Liver (tissue), 9 donors: ENCODE data around the gene ASB5. TPM values are rescaled to one million over a fixed set of nuclear protein-coding genes. Genes with fewer than 3 reads are reported as not detected.

Experiments
- DNase-seq: peaks from one replicate; pipeline ENCODE4 v3.0.0-alpha.2; 2017; ENCODE audit warnings: low spot score
- H3K27ac ChIP-seq, 2 donors: one replicate each; pipeline ENCODE4 v1.7.0; 2013; ENCODE audit warnings: inconsistent platforms in 2 of 2, low read length in 2 of 2, control low read depth in 1 of 2, low read depth in 1 of 2, mild to moderate bottlenecking in 1 of 2
- H3K27me3 ChIP-seq, 4 donors: one replicate each; pipeline versions ENCODE4 v1.6.1 to v1.7.0; 2013; ENCODE audit warnings: low read length in 3 of 4, inconsistent platforms in 1 of 4, mild to moderate bottlenecking in 1 of 4, moderate library complexity in 1 of 4; ENCODE audit not compliant: control insufficient read depth in 4 of 4, insufficient read depth in 4 of 4
- H3K36me3 ChIP-seq, 4 donors: one replicate each; pipeline versions ENCODE4 v1.6.1 to v1.7.0; 2013; ENCODE audit warnings: low read length in 3 of 4, mild to moderate bottlenecking in 3 of 4, low read depth in 1 of 4, moderate library complexity in 1 of 4; ENCODE audit not compliant: control insufficient read depth in 4 of 4, insufficient read depth in 3 of 4
- H3K4me1 ChIP-seq, 4 donors: one replicate each; pipeline versions ENCODE4 v1.6.1 to v1.7.0; 2013; ENCODE audit warnings: low read length in 3 of 4, mild to moderate bottlenecking in 3 of 4, moderate library complexity in 1 of 4; ENCODE audit not compliant: control insufficient read depth in 4 of 4, insufficient read depth in 4 of 4
- H3K4me3 ChIP-seq, 3 donors: one replicate each; pipeline versions ENCODE4 v1.6.1 to v1.7.0; 2013; ENCODE audit warnings: low read length in 3 of 3, control low read depth in 1 of 3, low read depth in 1 of 3, mild to moderate bottlenecking in 1 of 3
- H3K9ac ChIP-seq, 2 donors: one replicate each; pipeline ENCODE4 v1.7.0; 2013; ENCODE audit warnings: low read length in 2 of 2, mild to moderate bottlenecking in 2 of 2, moderate library complexity in 2 of 2, control low read depth in 1 of 2, low read depth in 1 of 2
- H3K9me3 ChIP-seq, 4 donors: one replicate each; pipeline versions ENCODE4 v1.6.1 to v1.7.0; 2013; ENCODE audit warnings: low read length in 3 of 4; ENCODE audit not compliant: control insufficient read depth in 4 of 4
- EGR1 ChIP-seq, 2 donors: IDR thresholded peaks; 2 replicates each; pipeline ENCODE4 v1.6.1; 2016 to 2018; ENCODE audit warnings: antibody characterized with exemption in 2 of 2, low read depth in 2 of 2
- FOXA1 ChIP-seq: IDR thresholded peaks from 2 replicates; pipeline ENCODE4 v1.6.1; 2016; ENCODE audit warnings: antibody characterized with exemption
- FOXA2 ChIP-seq: IDR thresholded peaks from 2 replicates; pipeline ENCODE4 v1.6.1; 2016; ENCODE audit warnings: antibody characterized with exemption
- GABPA ChIP-seq, 2 donors: IDR thresholded peaks in 1 of 2; conservative IDR thresholded peaks in 1 of 2; 2 replicates each; pipeline ENCODE4 v1.6.1; 2016; ENCODE audit warnings: antibody characterized with exemption in 2 of 2, mild to moderate bottlenecking in 1 of 2, moderate library complexity in 1 of 2
- HNF4A ChIP-seq, 2 donors: conservative IDR thresholded peaks; 2 replicates each; pipeline ENCODE4 v1.6.1; 2016; ENCODE audit warnings: antibody characterized with exemption in 2 of 2, mild to moderate bottlenecking in 2 of 2
- NR2F2 ChIP-seq: IDR thresholded peaks from 2 replicates; pipeline ENCODE4 v1.6.1; 2016; ENCODE audit warnings: antibody characterized with exemption
- RAD21 ChIP-seq, 2 donors: IDR thresholded peaks; 2 replicates each; pipeline ENCODE4 v1.6.1; 2016; ENCODE audit warnings: antibody characterized with exemption in 2 of 2, mild to moderate bottlenecking in 2 of 2
- RXRA ChIP-seq, 2 donors: IDR thresholded peaks; 2 replicates each; pipeline ENCODE4 v1.6.1; 2017 to 2018; ENCODE audit warnings: antibody characterized with exemption in 2 of 2, mild to moderate bottlenecking in 1 of 2
- SP1 ChIP-seq: IDR thresholded peaks from 2 replicates; pipeline ENCODE4 v1.6.1; 2018; ENCODE audit warnings: antibody characterized with exemption, mild to moderate bottlenecking
- TAF1 ChIP-seq: conservative IDR thresholded peaks from 2 replicates; pipeline ENCODE4 v1.6.1; 2016; ENCODE audit warnings: antibody characterized with exemption, mild to moderate bottlenecking
- YY1 ChIP-seq: IDR thresholded peaks from 2 replicates; pipeline ENCODE4 v1.6.1; 2016; ENCODE audit warnings: antibody characterized with exemption, mild to moderate bottlenecking
- WGBS: extraction: QIAGEN DNeasy Blood & Tissue Kit; methylation state at CpG from one replicate; pipeline ENCODE4 v1.1.7; 2013; 5-methylcytosine and 5-hydroxymethylcytosine counted together
- polyA plus RNA-seq, 2 donors: library from polyadenylated mRNA; stranded (reverse) in 1 of 2; unstranded in 1 of 2; fragments of 200-250 nt in 1 of 2; fragments of >200 nt in 1 of 2; fragmentation: Nextera tagmentation in 1 of 2; extraction: Ambion mirVana in 1 of 2; gene quantifications; one replicate each; pipeline versions ENCODE4 v1.2.1 to v1.2.3, GENCODE V29; 2013 to 2015
- total RNA-seq, 2 donors: library from RNA; depleted of rRNA; stranded (reverse); fragments of >200 nt; gene quantifications; one replicate each; pipeline ENCODE4 v1.2.3, GENCODE V29; 2014
- TF ChIP-seq, protein P1 (sequence below): IDR thresholded peaks from 2 replicates; pipeline ENCODE4 v1.6.1; 2016; ENCODE audit warnings: antibody characterized with exemption
- TF ChIP-seq, protein P2 (sequence below): IDR thresholded peaks from 2 replicates; pipeline ENCODE4 v1.6.1; 2016; ENCODE audit warnings: antibody characterized with exemption, mild to moderate bottlenecking
- TF ChIP-seq, protein P3 (sequence below): IDR thresholded peaks from 2 replicates; pipeline ENCODE4 v1.6.1; 2016; ENCODE audit warnings: antibody characterized with exemption
- TF ChIP-seq, protein P4 (sequence below): fragments of 150-350 bp; IDR thresholded peaks from 2 replicates; pipeline ENCODE4 v1.5.1; 2017; ENCODE audit warnings: improper control_type of control experiment, low read depth, low read length; ENCODE audit not compliant: missing input control
- TF ChIP-seq, protein P5 (sequence below): IDR thresholded peaks from 2 replicates; pipeline ENCODE4 v1.6.1; 2016; ENCODE audit warnings: antibody characterized with exemption
- donor health status: healthy.
- donor health status: healthy.
- donor health status: healthy.
- donor health status: healthy.
- donor health status: healthy.

The ASB5 gene
- total and polyA plus RNA-seq, 4 donors = 0.05 TPM; not detected in 3

DNA sequence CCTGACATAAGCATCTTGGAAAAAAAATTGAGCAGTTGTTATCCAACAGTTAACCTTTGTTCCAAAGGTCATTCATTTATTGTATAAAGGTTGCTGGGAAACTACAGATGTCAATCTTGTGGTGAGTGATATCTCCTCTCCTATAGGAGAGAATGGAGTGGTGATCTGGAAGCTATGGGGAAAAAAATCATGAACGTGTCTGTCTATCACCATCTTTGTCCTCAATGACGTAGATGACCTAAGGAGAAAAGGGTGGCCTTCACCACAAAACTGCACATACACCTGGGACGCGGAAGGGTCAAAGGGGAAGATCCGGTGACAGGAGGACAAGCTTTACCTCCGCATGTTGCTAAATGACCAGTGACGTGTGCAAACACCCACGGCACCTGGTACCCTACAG, 27.3 kb downstream of the ASB5 start:
- DNase-seq = no peak
- TF ChIP-seq, protein P1, sequence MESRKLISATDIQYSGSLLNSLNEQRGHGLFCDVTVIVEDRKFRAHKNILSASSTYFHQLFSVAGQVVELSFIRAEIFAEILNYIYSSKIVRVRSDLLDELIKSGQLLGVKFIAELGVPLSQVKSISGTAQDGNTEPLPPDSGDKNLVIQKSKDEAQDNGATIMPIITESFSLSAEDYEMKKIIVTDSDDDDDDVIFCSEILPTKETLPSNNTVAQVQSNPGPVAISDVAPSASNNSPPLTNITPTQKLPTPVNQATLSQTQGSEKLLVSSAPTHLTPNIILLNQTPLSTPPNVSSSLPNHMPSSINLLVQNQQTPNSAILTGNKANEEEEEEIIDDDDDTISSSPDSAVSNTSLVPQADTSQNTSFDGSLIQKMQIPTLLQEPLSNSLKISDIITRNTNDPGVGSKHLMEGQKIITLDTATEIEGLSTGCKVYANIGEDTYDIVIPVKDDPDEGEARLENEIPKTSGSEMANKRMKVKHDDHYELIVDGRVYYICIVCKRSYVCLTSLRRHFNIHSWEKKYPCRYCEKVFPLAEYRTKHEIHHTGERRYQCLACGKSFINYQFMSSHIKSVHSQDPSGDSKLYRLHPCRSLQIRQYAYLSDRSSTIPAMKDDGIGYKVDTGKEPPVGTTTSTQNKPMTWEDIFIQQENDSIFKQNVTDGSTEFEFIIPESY = no peak
- no peak for TF ChIP-seq GABPA (IDR thresholded peaks at IDR 0.05 in 1 of 2, conservative IDR thresholded peaks at IDR 0.05 in 1 of 2)
- no peak for TF ChIP-seq RXRA (IDR thresholded peaks at IDR 0.05)
- TF ChIP-seq, protein P2, sequence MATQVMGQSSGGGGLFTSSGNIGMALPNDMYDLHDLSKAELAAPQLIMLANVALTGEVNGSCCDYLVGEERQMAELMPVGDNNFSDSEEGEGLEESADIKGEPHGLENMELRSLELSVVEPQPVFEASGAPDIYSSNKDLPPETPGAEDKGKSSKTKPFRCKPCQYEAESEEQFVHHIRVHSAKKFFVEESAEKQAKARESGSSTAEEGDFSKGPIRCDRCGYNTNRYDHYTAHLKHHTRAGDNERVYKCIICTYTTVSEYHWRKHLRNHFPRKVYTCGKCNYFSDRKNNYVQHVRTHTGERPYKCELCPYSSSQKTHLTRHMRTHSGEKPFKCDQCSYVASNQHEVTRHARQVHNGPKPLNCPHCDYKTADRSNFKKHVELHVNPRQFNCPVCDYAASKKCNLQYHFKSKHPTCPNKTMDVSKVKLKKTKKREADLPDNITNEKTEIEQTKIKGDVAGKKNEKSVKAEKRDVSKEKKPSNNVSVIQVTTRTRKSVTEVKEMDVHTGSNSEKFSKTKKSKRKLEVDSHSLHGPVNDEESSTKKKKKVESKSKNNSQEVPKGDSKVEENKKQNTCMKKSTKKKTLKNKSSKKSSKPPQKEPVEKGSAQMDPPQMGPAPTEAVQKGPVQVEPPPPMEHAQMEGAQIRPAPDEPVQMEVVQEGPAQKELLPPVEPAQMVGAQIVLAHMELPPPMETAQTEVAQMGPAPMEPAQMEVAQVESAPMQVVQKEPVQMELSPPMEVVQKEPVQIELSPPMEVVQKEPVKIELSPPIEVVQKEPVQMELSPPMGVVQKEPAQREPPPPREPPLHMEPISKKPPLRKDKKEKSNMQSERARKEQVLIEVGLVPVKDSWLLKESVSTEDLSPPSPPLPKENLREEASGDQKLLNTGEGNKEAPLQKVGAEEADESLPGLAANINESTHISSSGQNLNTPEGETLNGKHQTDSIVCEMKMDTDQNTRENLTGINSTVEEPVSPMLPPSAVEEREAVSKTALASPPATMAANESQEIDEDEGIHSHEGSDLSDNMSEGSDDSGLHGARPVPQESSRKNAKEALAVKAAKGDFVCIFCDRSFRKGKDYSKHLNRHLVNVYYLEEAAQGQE = no peak
- no peak for TF ChIP-seq FOXA2
- TF ChIP-seq, protein P3, sequence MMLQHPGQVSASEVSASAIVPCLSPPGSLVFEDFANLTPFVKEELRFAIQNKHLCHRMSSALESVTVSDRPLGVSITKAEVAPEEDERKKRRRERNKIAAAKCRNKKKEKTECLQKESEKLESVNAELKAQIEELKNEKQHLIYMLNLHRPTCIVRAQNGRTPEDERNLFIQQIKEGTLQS = no peak
- no peak for TF ChIP-seq RAD21 (IDR thresholded peaks at IDR 0.05)
- TF ChIP-seq NR2F2 = no peak
- no peak for TF ChIP-seq EGR1 (IDR thresholded peaks at IDR 0.05; ENCODE audit: low read depth in 2 of 2)
- TF ChIP-seq TAF1 = no peak
- no peak for TF ChIP-seq HNF4A (conservative IDR thresholded peaks at IDR 0.05)
- TF ChIP-seq, protein P4, sequence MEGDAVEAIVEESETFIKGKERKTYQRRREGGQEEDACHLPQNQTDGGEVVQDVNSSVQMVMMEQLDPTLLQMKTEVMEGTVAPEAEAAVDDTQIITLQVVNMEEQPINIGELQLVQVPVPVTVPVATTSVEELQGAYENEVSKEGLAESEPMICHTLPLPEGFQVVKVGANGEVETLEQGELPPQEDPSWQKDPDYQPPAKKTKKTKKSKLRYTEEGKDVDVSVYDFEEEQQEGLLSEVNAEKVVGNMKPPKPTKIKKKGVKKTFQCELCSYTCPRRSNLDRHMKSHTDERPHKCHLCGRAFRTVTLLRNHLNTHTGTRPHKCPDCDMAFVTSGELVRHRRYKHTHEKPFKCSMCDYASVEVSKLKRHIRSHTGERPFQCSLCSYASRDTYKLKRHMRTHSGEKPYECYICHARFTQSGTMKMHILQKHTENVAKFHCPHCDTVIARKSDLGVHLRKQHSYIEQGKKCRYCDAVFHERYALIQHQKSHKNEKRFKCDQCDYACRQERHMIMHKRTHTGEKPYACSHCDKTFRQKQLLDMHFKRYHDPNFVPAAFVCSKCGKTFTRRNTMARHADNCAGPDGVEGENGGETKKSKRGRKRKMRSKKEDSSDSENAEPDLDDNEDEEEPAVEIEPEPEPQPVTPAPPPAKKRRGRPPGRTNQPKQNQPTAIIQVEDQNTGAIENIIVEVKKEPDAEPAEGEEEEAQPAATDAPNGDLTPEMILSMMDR = no peak
- TF ChIP-seq YY1 = no peak
- no peak for TF ChIP-seq SP1
- TF ChIP-seq FOXA1 = no peak
- Histone ChIP-seq H3K27me3 (peaks cover 0 to 3% (median 0%) of the 10 kb centered on the region in 4 donors), H3K9me3 (no peaks in the 10 kb centered on the region), H3K4me1 (peaks cover 0 to 2% (median 0%) of the 10 kb centered on the region in 4 donors), H3K27ac (no peak overlapping the region), H3K4me3 (no peak overlapping the region), H3K36me3 (no peaks in the 10 kb centered on the region), H3K9ac (no peak overlapping the region)
- 86% methylated on average over 8 of the region's 8 CpGs for WGBS

DNA sequence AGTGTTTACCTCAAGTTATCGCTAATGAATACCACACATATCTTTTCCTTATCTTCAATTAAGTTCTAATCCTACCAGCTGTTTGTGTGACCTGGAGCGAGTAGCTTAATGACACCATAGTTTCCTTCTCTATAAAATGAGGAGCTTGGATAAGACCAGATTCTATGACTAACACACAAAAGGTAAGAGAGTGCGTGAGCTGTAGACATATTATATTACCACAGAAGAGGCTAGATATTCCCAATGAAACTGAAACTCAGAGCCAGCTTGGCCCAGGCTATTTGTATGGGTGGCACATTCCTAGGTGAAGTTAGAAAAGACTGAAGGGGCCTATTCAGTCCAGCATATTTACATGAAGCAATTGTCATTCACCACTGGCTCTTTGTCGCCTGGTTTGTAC, 30.2 kb downstream of the ASB5 start:
- H3K36me3 ChIP-seq = no peaks in the 10 kb centered on the region
- H3K9ac ChIP-seq = no peak overlapping the region
- no peaks in the 10 kb centered on the region for H3K27me3 ChIP-seq
- TF ChIP-seq, protein P5, sequence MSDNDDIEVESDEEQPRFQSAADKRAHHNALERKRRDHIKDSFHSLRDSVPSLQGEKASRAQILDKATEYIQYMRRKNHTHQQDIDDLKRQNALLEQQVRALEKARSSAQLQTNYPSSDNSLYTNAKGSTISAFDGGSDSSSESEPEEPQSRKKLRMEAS = no peak
- no peak for DNase-seq
- WGBS = 69% methylated on average over 4 of the region's 4 CpGs
- peaks cover 0 to 2% (median 0%) of the 10 kb centered on the region in 4 donors for H3K4me1 ChIP-seq
- H3K9me3 ChIP-seq = no peaks in the 10 kb centered on the region
- H3K27ac ChIP-seq = no peak overlapping the region
- H3K4me3 ChIP-seq = no peak overlapping the region
